ENCODE data around the gene HMGCLL1. TPM values are rescaled to one million over a fixed set of nuclear protein-coding genes. Genes with fewer than 3 reads are reported as not detected.
A peak's percentile ranks its signal among the peaks of the same experiment; 100 is the strongest.

The HMGCLL1 gene
- total RNA-seq, 1 donor from 2014 or later, result 2.2 TPM

- intact Hi-C loops (cut with DNase I), result no loop called here
- ATAC-seq, result peak; percentile 72
- DNase-seq (ENCODE audit: missing footprints), result no peak
Observed at GRCh38 chr6:55469951-55470366, 109.0 kb downstream of the HMGCLL1 start.

DNA sequence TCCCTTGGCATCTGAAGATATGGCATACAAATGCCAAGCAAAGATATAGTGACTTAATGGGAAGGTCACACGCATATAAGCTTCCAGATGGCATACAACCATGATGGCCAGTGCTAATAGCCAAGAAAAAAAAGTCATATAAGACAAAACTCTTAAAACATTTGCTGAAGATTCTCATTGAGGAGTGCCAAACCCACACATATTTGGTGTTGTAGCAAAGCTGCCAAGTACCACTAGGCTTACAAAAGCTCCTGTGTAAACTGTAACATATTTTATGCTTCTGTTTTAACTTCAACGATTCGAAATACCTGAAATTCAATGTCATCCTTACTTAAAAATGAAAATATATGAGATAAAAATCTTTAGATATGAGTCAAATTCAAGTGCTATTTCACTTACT lies 123.0 kb downstream of the HMGCLL1 start:
- ATAC-seq (no peak), DNase-seq (ENCODE audit: missing footprints) (no peak)
- intact Hi-C loops (cut with DNase I), result no loop called here

DNA sequence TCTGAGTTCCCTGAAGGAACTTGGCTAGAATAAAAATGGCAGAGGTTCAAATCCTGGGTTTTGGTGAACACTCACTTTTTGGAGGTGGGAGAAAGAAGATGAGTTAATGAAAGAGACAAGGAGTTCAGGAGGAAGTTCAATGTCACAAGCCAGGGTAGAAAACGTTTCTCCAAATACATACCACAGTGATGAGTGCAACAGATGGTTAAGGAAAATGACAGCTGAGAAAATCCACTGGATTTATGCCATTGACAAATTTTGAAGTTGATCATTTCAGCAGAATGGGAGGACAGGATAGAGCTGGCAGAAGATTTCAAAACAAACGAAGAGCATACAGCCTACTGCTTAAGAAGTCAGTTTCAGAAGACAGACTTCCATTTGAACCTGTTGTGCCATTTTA lies 129.0 kb downstream of the HMGCLL1 start:
- DNase-seq (ENCODE audit: missing footprints) (no peak), ATAC-seq (peak; percentile 44)
- intact Hi-C loops (cut with DNase I), result no loop called here

- intact Hi-C loops (cut with DNase I), result loop anchor here (10.0 kb wide), 1 partner anchor 846 kb away; no protein-coding TSS in a partner anchor
- ATAC-seq, result no peak
- no peak for DNase-seq (ENCODE audit: missing footprints)
Observed at GRCh38 chr6:55449225-55449624, 129.8 kb downstream of the HMGCLL1 start.

DNA sequence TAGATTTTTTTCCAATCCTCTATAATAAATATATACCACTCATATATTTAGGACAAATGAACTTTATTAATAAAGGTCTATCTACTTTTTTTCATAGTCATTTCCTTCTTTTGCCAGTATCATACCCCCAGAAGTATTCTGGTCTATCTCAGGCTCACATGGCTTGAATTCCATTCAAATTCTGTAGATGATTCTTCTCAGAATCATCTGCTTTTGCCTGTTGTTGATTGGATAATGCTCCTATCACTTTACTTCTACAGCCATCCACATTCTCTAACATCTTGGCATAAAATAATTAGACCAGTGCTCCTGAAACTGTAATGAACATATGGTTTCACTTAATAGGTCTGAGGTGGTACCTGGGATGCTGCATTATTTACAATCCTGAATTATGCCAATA lies 130.5 kb downstream of the HMGCLL1 start:
- ATAC-seq (no peak), DNase-seq (ENCODE audit: missing footprints) (no peak)
- intact Hi-C loops (cut with DNase I), result loop anchor here (10.0 kb wide), 1 partner anchor 846 kb away; no protein-coding TSS in a partner anchor

DNA sequence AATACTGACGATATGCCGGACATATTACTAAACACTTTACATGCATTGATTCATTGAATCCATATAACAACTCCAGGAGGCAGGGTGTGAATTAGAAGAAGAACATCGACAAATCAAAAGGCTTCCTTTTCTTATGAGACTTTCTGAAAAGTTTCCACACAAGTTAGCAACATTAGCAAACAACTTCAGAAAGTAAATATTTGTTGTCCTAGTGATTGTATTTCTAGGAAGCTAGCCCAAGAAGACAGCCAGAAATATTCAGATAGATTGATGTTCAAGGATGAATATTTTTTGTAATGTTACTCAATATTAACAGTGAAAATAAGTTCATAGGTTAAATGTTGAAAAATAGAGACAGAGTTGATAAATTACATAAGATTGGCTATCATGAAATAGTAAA lies 131.1 kb downstream of the HMGCLL1 start:
- DNase-seq (ENCODE audit: missing footprints) (no peak), ATAC-seq (no peak)
- intact Hi-C loops (cut with DNase I), result loop anchor here (10.0 kb wide), 1 partner anchor 847 kb away; no protein-coding TSS in a partner anchor

- no peak for ATAC-seq
- intact Hi-C loops (cut with DNase I), result loop anchor here (2.0 to 10.0 kb wide), 3 partner anchors 441 to 849 kb away; no protein-coding TSS in a partner anchor
- DNase-seq (ENCODE audit: missing footprints), result no peak
Observed at GRCh38 chr6:55445648-55446204, 133.3 kb downstream of the HMGCLL1 start.

- ATAC-seq (no peak), DNase-seq (ENCODE audit: missing footprints) (no peak)
- intact Hi-C loops (cut with DNase I), result loop anchor here (2.0 to 10.0 kb wide), 3 partner anchors 443 to 851 kb away; no protein-coding TSS in a partner anchor
Observed at GRCh38 chr6:55443238-55444134, 135.5 kb downstream of the HMGCLL1 start.

DNA sequence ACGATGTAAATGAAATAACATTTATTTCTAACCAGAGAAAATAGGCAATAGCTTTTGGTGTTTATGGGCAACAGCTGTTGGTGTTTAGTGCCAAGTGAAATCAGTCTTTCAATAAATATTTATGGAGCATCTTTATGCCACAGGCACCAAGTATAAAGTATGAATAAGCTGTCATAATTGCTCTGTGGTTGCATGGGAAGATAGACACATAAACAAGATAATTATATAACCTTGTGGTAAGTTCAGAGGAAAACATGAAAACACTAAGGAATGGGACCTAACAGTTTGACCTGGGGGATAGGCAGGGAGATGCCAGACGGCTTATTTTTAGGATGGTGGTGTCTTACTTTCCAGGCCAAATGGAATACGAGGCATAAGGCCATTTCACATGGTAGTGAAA lies 140.8 kb downstream of the HMGCLL1 start:
- intact Hi-C loops (cut with DNase I), result loop anchor here (10.0 kb wide), 1 partner anchor 163 kb away; no protein-coding TSS in a partner anchor
- ATAC-seq (no peak), DNase-seq (ENCODE audit: missing footprints) (no peak)

DNA sequence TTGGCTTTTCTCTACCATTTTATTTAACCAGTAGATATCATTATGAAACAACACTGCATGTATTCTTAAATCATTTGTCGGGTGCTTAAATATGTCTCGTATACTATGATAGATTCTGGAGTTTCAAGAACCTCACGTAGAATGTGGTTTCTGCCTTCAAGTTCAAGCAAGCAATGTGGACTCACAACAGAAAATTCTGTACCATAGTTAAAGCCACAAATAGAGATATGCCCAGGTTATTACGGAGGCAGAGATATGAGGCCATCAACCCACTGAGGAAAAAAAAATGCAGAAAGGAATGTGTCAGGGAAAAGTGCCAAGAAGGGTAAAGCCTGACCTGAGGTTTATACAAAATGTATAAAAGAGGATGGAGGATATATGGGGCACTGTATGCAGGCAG lies 141.9 kb downstream of the HMGCLL1 start:
- intact Hi-C loops (cut with DNase I), result loop anchor here (10.0 kb wide), 1 partner anchor 162 kb away; no protein-coding TSS in a partner anchor
- no peak for ATAC-seq
- DNase-seq (ENCODE audit: missing footprints), result no peak

- DNase-seq (ENCODE audit: missing footprints), result no peak
- ATAC-seq, result no peak
- intact Hi-C loops (cut with DNase I), result loop anchor here (10.0 kb wide), 1 partner anchor 159 kb away; no protein-coding TSS in a partner anchor
Observed at GRCh38 chr6:55433446-55434130, 145.4 kb downstream of the HMGCLL1 start.

DNA sequence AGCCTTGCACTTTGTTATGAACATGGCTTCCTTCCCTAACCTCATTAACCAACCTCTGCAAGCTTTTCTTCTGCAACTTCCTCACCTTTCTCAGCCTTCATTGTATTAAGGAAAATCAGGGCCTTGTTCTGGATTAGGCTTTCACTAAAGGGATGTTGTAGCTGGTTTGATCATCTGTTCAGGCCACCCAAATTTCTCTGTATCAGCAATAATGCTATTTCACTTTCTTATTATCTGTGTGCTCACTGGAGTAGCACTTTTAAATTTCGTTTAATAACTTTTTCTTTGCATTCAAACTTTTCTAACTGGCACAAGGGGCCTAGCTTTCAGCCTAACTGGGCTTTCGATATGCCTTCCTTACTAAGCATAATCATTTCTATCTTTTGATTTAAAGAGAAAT lies 155.1 kb downstream of the HMGCLL1 start:
- intact Hi-C loops (cut with DNase I), result no loop called here
- no peak for ATAC-seq
- DNase-seq (ENCODE audit: missing footprints), result no peak

- intact Hi-C loops (cut with DNase I), result no loop called here
- ATAC-seq (no peak), DNase-seq (ENCODE audit: missing footprints) (no peak)
Observed at GRCh38 chr6:55410674-55411073, 168.3 kb downstream of the HMGCLL1 start.

- intact Hi-C loops (cut with DNase I), result no loop called here
- ATAC-seq, result peak; percentile 62
- no peak for DNase-seq (ENCODE audit: missing footprints)
Observed at GRCh38 chr6:55405474-55406235, 173.3 kb downstream of the HMGCLL1 start.

DNA sequence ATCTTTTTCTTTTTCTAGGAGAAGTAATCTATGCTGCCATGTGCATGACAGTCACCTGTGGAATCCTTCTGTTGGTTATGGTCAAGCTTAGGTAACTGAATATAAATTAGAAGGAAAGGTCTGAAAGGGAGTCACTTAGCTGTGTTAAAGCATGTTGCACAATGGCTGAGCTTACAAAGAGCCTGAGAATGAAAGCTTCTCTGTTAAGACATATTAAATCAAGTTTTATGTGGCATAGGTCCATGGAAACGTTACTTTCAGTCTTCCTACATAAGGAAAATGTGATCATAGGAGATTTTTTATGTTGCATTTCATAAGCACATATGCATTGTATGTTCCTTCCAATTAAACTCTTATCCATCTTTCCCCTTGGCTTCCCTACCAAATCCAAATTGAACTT lies 179.6 kb downstream of the HMGCLL1 start:
- ATAC-seq (no peak), DNase-seq (ENCODE audit: missing footprints) (no peak)
- intact Hi-C loops (cut with DNase I), result no loop called here

DNA sequence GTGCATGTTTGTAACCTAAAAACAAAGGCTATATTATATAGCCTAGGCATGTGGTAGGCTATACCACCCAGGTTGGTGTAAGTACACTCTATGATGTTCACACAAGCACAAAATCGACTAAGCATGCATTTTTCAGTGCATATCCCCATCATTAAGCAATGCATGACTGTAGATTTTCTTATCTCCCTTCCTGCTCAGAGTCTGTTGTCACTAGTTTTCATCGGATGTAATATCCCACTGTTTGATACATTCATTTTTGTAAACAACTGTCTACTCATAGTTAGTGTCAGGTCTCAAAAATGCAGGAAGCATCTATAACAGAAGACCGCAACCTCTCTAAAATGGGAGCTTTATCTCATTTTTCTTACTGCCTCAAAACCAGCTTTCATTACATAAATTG lies 181.0 kb downstream of the HMGCLL1 start:
- ATAC-seq (no peak), DNase-seq (ENCODE audit: missing footprints) (no peak)
- intact Hi-C loops (cut with DNase I), result no loop called here

DNA sequence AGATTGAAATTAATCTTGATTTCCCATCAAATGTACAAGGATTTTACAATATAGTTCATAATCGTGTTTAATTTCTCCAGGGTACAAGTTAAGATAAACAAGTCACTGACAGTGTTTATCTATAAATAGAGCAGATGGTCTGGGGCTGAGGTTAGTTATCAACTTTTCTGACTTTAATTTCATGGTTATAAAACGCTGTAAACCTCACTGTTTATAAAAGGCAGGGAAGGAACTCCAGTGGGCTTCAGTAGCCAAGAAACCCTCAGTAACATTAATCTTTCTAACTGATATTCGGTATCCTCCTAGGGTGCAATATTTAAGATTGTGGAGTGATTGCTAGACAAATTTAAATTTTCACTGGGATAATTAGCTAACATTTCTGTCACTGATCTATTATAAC lies 183.1 kb downstream of the HMGCLL1 start:
- intact Hi-C loops (cut with DNase I), result no loop called here
- DNase-seq (ENCODE audit: missing footprints), result no peak
- ATAC-seq, result no peak

GRCh38 chr6:55388211-55388610 lies 190.8 kb downstream of the HMGCLL1 start:
- DNase-seq (ENCODE audit: missing footprints), result no peak
- intact Hi-C loops (cut with DNase I), result no loop called here
- ATAC-seq, result no peak

Data from Right ventricle myocardium inferior (tissue), 1 donor.